ENCODE data around the gene DNAJB5. TPM values are rescaled to one million over a fixed set of nuclear protein-coding genes. Genes with fewer than 3 reads are reported as not detected.
A peak's percentile ranks its signal among the peaks of the same experiment; 100 is the strongest.

Gene DNAJB5
- total and polyA plus RNA-seq, 9 of the 15 experiments (the other 6 are each of a cell fraction or from before 2014, with no cell fraction given): 0.15 to 7.4 (median 3.7) TPM

GRCh38 chr9:35026671-35027070 lies 37.1 kb downstream of the DNAJB5 start (continued):
- TF ChIP-seq MTA1 (IDR thresholded peaks at IDR 0.05; ENCODE audit: borderline replicate concordance): peak; percentile 50; the same call in 1 of the 2 replicates
- TF ChIP-seq CBFA2T3 (IDR thresholded peaks at IDR 0.05): peak; percentile 80
- TF ChIP-seq CEBPB (tag; IDR thresholded peaks at IDR 0.05): 0 out of 2 replicates have a peak, but pooled peaks have one; percentile 11
- no peak; the same call in none of the 2 replicates for TF ChIP-seq FOSL1 (tag; conservative IDR thresholded peaks at IDR 0.05)
- peak; percentile 20; the same call in 1 of the 2 replicates for TF ChIP-seq NCOR1 (IDR thresholded peaks at IDR 0.05)
- no peak for TF ChIP-seq RFX5 (IDR thresholded peaks at IDR 0.05; ENCODE audit: low read depth, low read length)
- peak; percentile 81 for TF ChIP-seq ZEB2 (IDR thresholded peaks at IDR 0.05)
- TF ChIP-seq, protein P1, sequence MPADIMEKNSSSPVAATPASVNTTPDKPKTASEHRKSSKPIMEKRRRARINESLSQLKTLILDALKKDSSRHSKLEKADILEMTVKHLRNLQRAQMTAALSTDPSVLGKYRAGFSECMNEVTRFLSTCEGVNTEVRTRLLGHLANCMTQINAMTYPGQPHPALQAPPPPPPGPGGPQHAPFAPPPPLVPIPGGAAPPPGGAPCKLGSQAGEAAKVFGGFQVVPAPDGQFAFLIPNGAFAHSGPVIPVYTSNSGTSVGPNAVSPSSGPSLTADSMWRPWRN (IDR thresholded peaks at IDR 0.05; ENCODE audit: low read depth): 0 out of 2 replicates have a peak, but pooled peaks have one; percentile 23
- no peak for TF ChIP-seq TOE1 (IDR thresholded peaks at IDR 0.05; ENCODE audit: borderline replicate concordance)
- no peak for TF ChIP-seq TOE1 (CRISPR knock-in tag; IDR thresholded peaks at IDR 0.05; ENCODE audit: borderline replicate concordance, low read depth)
- TF ChIP-seq TEAD4 (IDR thresholded peaks at IDR 0.05; ENCODE audit: low read length): peak; percentile 62
- TF ChIP-seq TEAD4 (CRISPR knock-in tag; IDR thresholded peaks at IDR 0.05; ENCODE audit: borderline replicate concordance): no peak
- TF ChIP-seq, protein P2, sequence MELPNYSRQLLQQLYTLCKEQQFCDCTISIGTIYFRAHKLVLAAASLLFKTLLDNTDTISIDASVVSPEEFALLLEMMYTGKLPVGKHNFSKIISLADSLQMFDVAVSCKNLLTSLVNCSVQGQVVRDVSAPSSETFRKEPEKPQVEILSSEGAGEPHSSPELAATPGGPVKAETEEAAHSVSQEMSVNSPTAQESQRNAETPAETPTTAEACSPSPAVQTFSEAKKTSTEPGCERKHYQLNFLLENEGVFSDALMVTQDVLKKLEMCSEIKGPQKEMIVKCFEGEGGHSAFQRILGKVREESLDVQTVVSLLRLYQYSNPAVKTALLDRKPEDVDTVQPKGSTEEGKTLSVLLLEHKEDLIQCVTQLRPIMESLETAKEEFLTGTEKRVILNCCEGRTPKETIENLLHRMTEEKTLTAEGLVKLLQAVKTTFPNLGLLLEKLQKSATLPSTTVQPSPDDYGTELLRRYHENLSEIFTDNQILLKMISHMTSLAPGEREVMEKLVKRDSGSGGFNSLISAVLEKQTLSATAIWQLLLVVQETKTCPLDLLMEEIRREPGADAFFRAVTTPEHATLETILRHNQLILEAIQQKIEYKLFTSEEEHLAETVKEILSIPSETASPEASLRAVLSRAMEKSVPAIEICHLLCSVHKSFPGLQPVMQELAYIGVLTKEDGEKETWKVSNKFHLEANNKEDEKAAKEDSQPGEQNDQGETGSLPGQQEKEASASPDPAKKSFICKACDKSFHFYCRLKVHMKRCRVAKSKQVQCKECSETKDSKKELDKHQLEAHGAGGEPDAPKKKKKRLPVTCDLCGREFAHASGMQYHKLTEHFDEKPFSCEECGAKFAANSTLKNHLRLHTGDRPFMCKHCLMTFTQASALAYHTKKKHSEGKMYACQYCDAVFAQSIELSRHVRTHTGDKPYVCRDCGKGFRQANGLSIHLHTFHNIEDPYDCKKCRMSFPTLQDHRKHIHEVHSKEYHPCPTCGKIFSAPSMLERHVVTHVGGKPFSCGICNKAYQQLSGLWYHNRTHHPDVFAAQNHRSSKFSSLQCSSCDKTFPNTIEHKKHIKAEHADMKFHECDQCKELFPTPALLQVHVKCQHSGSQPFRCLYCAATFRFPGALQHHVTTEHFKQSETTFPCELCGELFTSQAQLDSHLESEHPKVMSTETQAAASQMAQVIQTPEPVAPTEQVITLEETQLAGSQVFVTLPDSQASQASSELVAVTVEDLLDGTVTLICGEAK (IDR thresholded peaks at IDR 0.05): no peak
- TF ChIP-seq, protein P2 (CRISPR knock-in tag; IDR thresholded peaks at IDR 0.05): no peak
- TF ChIP-seq KAT8 (IDR thresholded peaks at IDR 0.05; ENCODE audit: low read depth): no peak
- TF ChIP-seq RAD51 (IDR thresholded peaks at IDR 0.05; ENCODE audit: borderline replicate concordance, low read depth): no peak
- TF ChIP-seq SMARCC2 (IDR thresholded peaks at IDR 0.05; ENCODE audit: low read depth): 0 out of 2 replicates have a peak, but pooled peaks have one; percentile 37
- peak; percentile 44 for TF ChIP-seq SMARCA4 (IDR thresholded peaks at IDR 0.05)
